H1 (cell line): Measurements from ENCODE around the gene GLRB.
"Not testable (repeated sequence)": the region's sequence is repeated elsewhere in the genome, so short reads cannot be mapped to it uniquely, and the experiment has no call there.

Experiments used
- CBX5 ChIP-seq: fragments of 300-800, 300-1000 bp; sonication (generic); IDR thresholded peaks from 2 replicates; pipeline ENCODE4 v1.7.1; 2016; ENCODE audit warnings: antibody characterized with exemption, low read length, low read depth
- CTCF ChIP-seq, 3 experiments: IDR thresholded peaks; 1 replicate in 2 of 3; 2 replicates in 1 of 3; pipeline versions ENCODE4 v1.5.1 to v1.6.1; 2011; ENCODE audit warnings: low read length in 3 of 3, mild to moderate bottlenecking in 3 of 3, inconsistent platforms in 2 of 3, low read depth in 1 of 3, moderate library complexity in 1 of 3; ENCODE audit not compliant: insufficient read depth in 1 of 3; ENCODE audit errors: control extremely low read depth in 1 of 3
- EP300 ChIP-seq, 2 experiments: IDR thresholded peaks; 1 replicate in 1 of 2; 2 replicates in 1 of 2; pipeline ENCODE4 v1.6.1; 2011 to 2012; ENCODE audit warnings: low read depth in 2 of 2, low read length in 2 of 2, mild to moderate bottlenecking in 2 of 2, borderline replicate concordance in 1 of 2, inconsistent platforms in 1 of 2, moderate library complexity in 1 of 2
- HDAC2 ChIP-seq, 2 experiments: fragments of 300-600 bp in 1 of 2; sonication (generic) in 1 of 2; IDR thresholded peaks; 2 replicates each; pipeline ENCODE4 v1.6.1; 2011 to 2012; ENCODE audit warnings: low read depth in 2 of 2, low read length in 2 of 2, mild to moderate bottlenecking in 2 of 2, moderate library complexity in 2 of 2, borderline replicate concordance in 1 of 2, inconsistent platforms in 1 of 2
- POLR2A ChIP-seq, 2 experiments: IDR thresholded peaks; 1 replicate in 1 of 2; 2 replicates in 1 of 2; pipeline ENCODE4 v1.6.1; 2011; ENCODE audit warnings: low read depth in 2 of 2, low read length in 2 of 2, mild to moderate bottlenecking in 2 of 2; ENCODE audit errors: control extremely low read depth in 1 of 2
- POLR2AphosphoS5 ChIP-seq: IDR thresholded peaks from 2 replicates; pipeline ENCODE4 v1.6.1; 2011; ENCODE audit warnings: low read depth, low read length

- TF ChIP-seq CBX5; POLR2AphosphoS5; CTCF (IDR thresholded peaks at IDR 0.05; ENCODE audit: control extremely low read depth in 1 of 3, insufficient read depth in 1 of 3, low read depth in 1 of 3, low read length in 3 of 3); POLR2A (IDR thresholded peaks at IDR 0.05; ENCODE audit: control extremely low read depth in 1 of 2, low read depth in 2 of 2, low read length in 2 of 2); EP300 (IDR thresholded peaks at IDR 0.05; ENCODE audit: borderline replicate concordance in 1 of 2, low read depth in 2 of 2, low read length in 2 of 2); HDAC2 (IDR thresholded peaks at IDR 0.05; ENCODE audit: borderline replicate concordance in 1 of 2, low read depth in 2 of 2, low read length in 2 of 2): not testable (repeated sequence)
Observed at GRCh38 chr4:157180268-157180667, 104.3 kb downstream of the GLRB start.
